H1 (cell line): ENCODE measurements around the gene P2RX2. TPM values are rescaled to one million over a fixed set of nuclear protein-coding genes. Genes with fewer than 3 reads are reported as not detected.

ENCODE experiments used
- CTCF ChIA-PET: fragments of 300-600 bp; sonication (Branson Sonifier 250); formaldehyde crosslinking; loops from one replicate; lab custom pipeline; 2021; ENCODE audit not compliant: partially characterized antibody; lab: Charles Lee
- POLR2A ChIA-PET: fragments of 300-600 bp; sonication (Branson Sonifier 250); formaldehyde crosslinking; loops from one replicate; lab custom pipeline; 2021; ENCODE audit warnings: inconsistent platforms; ENCODE audit not compliant: partially characterized antibody; lab: Charles Lee
- DNase-seq, 2 experiments: peaks; one replicate each; pipeline versions ENCODE4 v3.0.0 to v3.0.0-alpha.2; 2010 to 2022; ENCODE audit warnings: low spot score in 2 of 2, low read depth in 1 of 2, mixed read lengths in 1 of 2
- FAIRE-seq: peaks from 2 replicates; lab custom pipeline; 2011; peaks lifted over from hg19 to GRCh38; lab: Jason Lieb, UNC
- H2AFZ ChIP-seq: 2 replicates; pipeline ENCODE4 v1.8.1; 2012; ENCODE audit warnings: low read length, inconsistent platforms
- H2AK5ac ChIP-seq: 2 replicates; pipeline ENCODE4 v1.6.1; 2013; ENCODE audit warnings: low read depth, low read length
- H2BK120ac ChIP-seq: replicated peaks from 2 replicates; pipeline ENCODE3; 2013; ENCODE audit warnings: low read depth, low read length, inconsistent platforms
- H2BK12ac ChIP-seq: 2 replicates; pipeline ENCODE4 v1.6.1; 2013; ENCODE audit warnings: low read depth, low read length
- H2BK15ac ChIP-seq: 2 replicates; pipeline ENCODE4 v1.6.1; 2013; ENCODE audit warnings: low read length
- H2BK20ac ChIP-seq: 2 replicates; pipeline ENCODE4 v1.6.1; 2013; ENCODE audit warnings: low read length
- H2BK5ac ChIP-seq: 2 replicates; pipeline ENCODE4 v1.6.1; 2013; ENCODE audit warnings: low read depth, low read length
- H3K14ac ChIP-seq: 2 replicates; pipeline ENCODE4 v1.6.1; 2013; ENCODE audit warnings: inconsistent platforms; ENCODE audit not compliant: insufficient read length
- H3K18ac ChIP-seq: 2 replicates; pipeline ENCODE4 v1.6.1; 2013; ENCODE audit warnings: low read length; ENCODE audit errors: extremely low read depth
- H3K23ac ChIP-seq: 2 replicates; pipeline ENCODE4 v1.6.1; 2013; ENCODE audit warnings: inconsistent platforms; ENCODE audit not compliant: insufficient read length
- H3K23me2 ChIP-seq: 2 replicates; pipeline ENCODE4 v1.6.1; 2013; ENCODE audit warnings: low read depth, low read length
- H3K27ac ChIP-seq: 2 replicates; pipeline ENCODE4 v1.6.1; 2011; ENCODE audit warnings: low read depth, low read length, inconsistent platforms
- H3K27me3 ChIP-seq, 4 experiments: replicated peaks in 1 of 4; 1 replicate in 1 of 4; 2 replicates in 3 of 4; pipeline versions ENCODE4 v1.6.1 to v1.8.1; 2011 to 2013; ENCODE audit warnings: low read length in 3 of 4, mild to moderate bottlenecking in 3 of 4, inconsistent platforms in 2 of 4, mixed read lengths in 2 of 4, moderate library complexity in 1 of 4; ENCODE audit not compliant: control insufficient read depth in 3 of 4, insufficient read depth in 3 of 4; ENCODE audit errors: extremely low read depth in 1 of 4
- H3K36me3 ChIP-seq, 4 experiments: 2 replicates each; pipeline versions ENCODE4 v1.6.1 to v1.8.1; 2011 to 2013; ENCODE audit warnings: mild to moderate bottlenecking in 4 of 4, low read length in 3 of 4, moderate library complexity in 2 of 4, control low read depth in 1 of 4, inconsistent platforms in 1 of 4; ENCODE audit not compliant: insufficient read depth in 4 of 4, control insufficient read depth in 2 of 4
- H3K4ac ChIP-seq: replicated peaks from 2 replicates; pipeline ENCODE3; 2013; ENCODE audit warnings: low read length, low read depth, mixed read lengths, inconsistent platforms; ENCODE audit not compliant: insufficient read length
- H3K4me1 ChIP-seq, 4 experiments: replicated peaks in 1 of 4; 1 replicate in 1 of 4; 2 replicates in 3 of 4; pipeline versions ENCODE4 v1.6.1 to v1.8.1; 2011 to 2013; ENCODE audit warnings: low read length in 3 of 4, inconsistent platforms in 2 of 4, mixed read lengths in 1 of 4; ENCODE audit not compliant: insufficient read depth in 4 of 4, control insufficient read depth in 3 of 4
- H3K4me2 ChIP-seq, 2 experiments: 2 replicates each; pipeline versions ENCODE4 v1.6.1 to v1.8.1; 2011 to 2013; ENCODE audit warnings: low read depth in 2 of 2, low read length in 2 of 2, control low read depth in 1 of 2, inconsistent platforms in 1 of 2, mild to moderate bottlenecking in 1 of 2; ENCODE audit not compliant: insufficient read depth in 1 of 2
- H3K4me3 ChIP-seq, 4 experiments: fragments of 200-600, 300-600 bp in 1 of 4; sonication (generic), shearing (Covaris generic), sonication (Bioruptor Twin) in 1 of 4; 2 replicates each; pipeline versions ENCODE4 v1.5.1 to v1.8.1; 2011 to 2016; ENCODE audit warnings: low read length in 4 of 4, low read depth in 3 of 4, control low read depth in 2 of 4, inconsistent platforms in 2 of 4, mild to moderate bottlenecking in 2 of 4, mixed read lengths in 1 of 4, moderate library complexity in 1 of 4; ENCODE audit not compliant: insufficient read depth in 2 of 4; ENCODE audit errors: extremely low read depth in 1 of 4
- H3K56ac ChIP-seq: replicated peaks from 2 replicates; pipeline ENCODE3; 2013; ENCODE audit warnings: low read depth, mild to moderate bottlenecking, mixed read lengths, low read length, inconsistent platforms; ENCODE audit not compliant: insufficient read length
- H3K79me1 ChIP-seq: 2 replicates; pipeline ENCODE4 v1.6.1; 2013; ENCODE audit warnings: low read depth, low read length, control low read depth
- H3K79me2 ChIP-seq, 2 experiments: 2 replicates each; pipeline versions ENCODE4 v1.6.1 to v1.8.1; 2012 to 2013; ENCODE audit warnings: low read length in 2 of 2, mild to moderate bottlenecking in 2 of 2, inconsistent platforms in 1 of 2; ENCODE audit not compliant: insufficient read depth in 2 of 2, control insufficient read depth in 1 of 2
- H3K9ac ChIP-seq, 4 experiments: replicated peaks in 1 of 4; 1 replicate in 1 of 4; 2 replicates in 3 of 4; pipeline versions ENCODE4 v1.6.1 to v1.8.1; 2011 to 2013; ENCODE audit warnings: low read depth in 3 of 4, low read length in 3 of 4, control low read depth in 2 of 4, mild to moderate bottlenecking in 2 of 4, moderate library complexity in 2 of 4, inconsistent platforms in 1 of 4; ENCODE audit errors: extremely low read depth in 1 of 4
- H3K9me3 ChIP-seq, 2 experiments: 2 replicates each; pipeline versions ENCODE4 v1.6.1 to v1.8.1; 2012 to 2013; ENCODE audit warnings: mild to moderate bottlenecking in 2 of 2, moderate library complexity in 2 of 2, control low read depth in 1 of 2, inconsistent platforms in 1 of 2, low read depth in 1 of 2, low read length in 1 of 2, mixed read lengths in 1 of 2; ENCODE audit not compliant: insufficient read depth in 2 of 2
- H4K20me1 ChIP-seq, 2 experiments: replicated peaks in 1 of 2; 2 replicates each; pipeline versions ENCODE3 to v1.8.1; 2011 to 2013; ENCODE audit warnings: inconsistent platforms in 2 of 2, low read length in 2 of 2, mild to moderate bottlenecking in 1 of 2; ENCODE audit not compliant: insufficient read depth in 2 of 2, control insufficient read depth in 1 of 2
- H4K5ac ChIP-seq: 2 replicates; pipeline ENCODE4 v1.6.1; 2013; ENCODE audit warnings: low read length, low read depth, mixed read lengths, inconsistent platforms; ENCODE audit not compliant: insufficient read length
- H4K8ac ChIP-seq: 2 replicates; pipeline ENCODE4 v1.8.0; 2013; ENCODE audit warnings: mild to moderate bottlenecking, moderate library complexity, low read length, inconsistent platforms; ENCODE audit not compliant: insufficient read depth; ENCODE audit errors: extremely low read depth
- H4K91ac ChIP-seq: replicated peaks from 2 replicates; pipeline ENCODE3; 2013; ENCODE audit warnings: low read length, mixed read lengths, inconsistent platforms; ENCODE audit not compliant: insufficient read length
- BACH1 ChIP-seq: IDR thresholded peaks from 2 replicates; pipeline ENCODE4 v1.6.1; 2012; ENCODE audit warnings: low read length, improper control_type of control experiment
- CREB1 ChIP-seq: IDR thresholded peaks from 2 replicates; pipeline ENCODE4 v1.6.1; 2012; ENCODE audit warnings: inconsistent platforms
- KDM5A ChIP-seq: fragments of 200-600 bp; IDR thresholded peaks from 2 replicates; pipeline ENCODE4 v1.7.1; 2012; ENCODE audit warnings: mild to moderate bottlenecking, low read length, inconsistent platforms, mixed read lengths
- TAF7 ChIP-seq: optimal IDR thresholded peaks from 2 replicates; pipeline ENCODE3; 2011; ENCODE audit warnings: low read depth, mild to moderate bottlenecking, inconsistent platforms, low read length, moderate library complexity, borderline replicate concordance
- WGBS, 2 experiments: shearing (Covaris generic) in 1 of 2; methylation state at CpG; one replicate each; pipeline versions ENCODE4 v1.1.6 to v1.1.7; 2013 to 2015; ENCODE audit warnings: low lambda C conversion rate in 2 of 2, mixed read lengths in 2 of 2, inconsistent platforms in 1 of 2, low coverage in 1 of 2, missing lambda C conversion rate in 1 of 2; ENCODE audit not compliant: insufficient replicate concordance in 2 of 2, insufficient coverage in 1 of 2, insufficient read length in 1 of 2; ENCODE audit errors: extremely low coverage in 1 of 2, missing lambda C conversion rate in 1 of 2; 5-methylcytosine and 5-hydroxymethylcytosine counted together
- polyA plus RNA-seq, 7 experiments: library from polyadenylated mRNA; depleted of rRNA in 3 of 7; stranded (reverse) in 5 of 7; unstranded in 2 of 7; fragments of >200 nt in 5 of 7; fragments of 200-250 nt in 2 of 7; gene quantifications; 1 replicate in 5 of 7; 2 replicates in 1 of 7; 4 replicates in 1 of 7; pipeline versions ENCODE4 v1.2.1 to v1.2.3, GENCODE V29; 2011 to 2013; ENCODE audit warnings: missing spikeins in 2 of 7, mixed read lengths in 2 of 7
- total RNA-seq: library from RNA; stranded (reverse); fragmentation: NEBNext Ultra II Directional; extraction: Animal tissue kit (Norgen Biotek cat#: 25700); gene quantifications from 2 replicates; pipeline ENCODE4 v1.2.1, GENCODE V29; 2021

The P2RX2 gene
- total and polyA plus RNA-seq, 2 of the 8 experiments (the other 6 are each of a cell fraction or from before 2014, with no cell fraction given), result 0.84 to 2.2 TPM

- H2AFZ ChIP-seq, result no peak overlapping the region
- no peak overlapping the region for H2BK15ac ChIP-seq
- H3K36me3 ChIP-seq, result no peaks in the 10 kb centered on the region
- H3K79me2 ChIP-seq, result no peaks in the 10 kb centered on the region
- WGBS, 2 experiments, result 90% methylated on average over 18 of the region's 18 CpGs; no CpG with 5 or more reads in 1 of the 2 experiments
- FAIRE-seq (no peak), DNase-seq (no peak)
- H3K14ac ChIP-seq, result no peak overlapping the region
- peaks cover 0 to 3% of the 10 kb centered on the region in 2 experiments; a peak in 1 of 4 replicates for H3K9me3 ChIP-seq
- CTCF ChIA-PET, result interaction anchor here (5.5 to 6.1 kb wide), 2 partner anchors 8 to 11 kb away, joined by 37 to 41 read pairs; partner anchors contain the start of gene P2RX2
- H2BK12ac ChIP-seq, result no peak overlapping the region
- no peak overlapping the region for H3K4ac ChIP-seq
- POLR2A ChIA-PET, result interaction anchor here (1.6 kb wide), 1 partner anchor 14 kb away, joined by 5 read pairs; no protein-coding TSS in a partner anchor
- no peak overlapping the region for H3K4me2 ChIP-seq
- no peak overlapping the region for H3K9ac ChIP-seq
- H3K4me1 ChIP-seq, result peaks cover 0 to 1% (median 0%) of the 10 kb centered on the region in 4 experiments; a peak in 3 of 7 replicates
- no peak overlapping the region for H3K4me3 ChIP-seq
- H3K79me1 ChIP-seq, result no peaks in the 10 kb centered on the region
- H3K27ac ChIP-seq, result no peak overlapping the region
- no peak overlapping the region for H4K8ac ChIP-seq
- no peak overlapping the region for H3K56ac ChIP-seq
- H3K27me3 ChIP-seq, result peaks cover 13 to 83% (median 65%) of the 10 kb centered on the region in 4 experiments
- H3K23ac ChIP-seq, result no peak overlapping the region
- peaks cover 0 to 5% of the 10 kb centered on the region in 2 experiments for H4K20me1 ChIP-seq
- no peak overlapping the region for H4K91ac ChIP-seq
- no peak overlapping the region for H2BK120ac ChIP-seq
- no peaks in the 10 kb centered on the region for H3K23me2 ChIP-seq
- H4K5ac ChIP-seq, result no peak overlapping the region
- H2BK5ac ChIP-seq, result no peak overlapping the region
- no peak overlapping the region for H2AK5ac ChIP-seq
- H2BK20ac ChIP-seq, result no peak overlapping the region
- no peak overlapping the region for H3K18ac ChIP-seq
- no peak for TF ChIP-seq BACH1
- no peak for TF ChIP-seq KDM5A
- no peak for TF ChIP-seq CREB1
- no peak for TF ChIP-seq TAF7
Measured at GRCh38 chr12:132605892-132606291, 12.7 kb upstream of the P2RX2 start.
